A172 (cell line): Measurements from ENCODE around the gene GAA. TPM values are rescaled to one million over a fixed set of nuclear protein-coding genes. Genes with fewer than 3 reads are reported as not detected.
"Not testable (repeated sequence)": the region's sequence is repeated elsewhere in the genome, so short reads cannot be mapped to it uniquely, and the experiment has no call there.

ENCODE experiments used
- DNase-seq: peaks from one replicate; pipeline ENCODE4 v3.0.0-alpha.2; 2015; ENCODE audit warnings: low spot score
- total RNA-seq: library from RNA; depleted of rRNA; stranded (reverse); fragments of >200 nt; shearing (Covaris generic); gene quantifications from 2 replicates; pipeline ENCODE4 v1.2.3, GENCODE V29; 2014

Gene GAA
- total RNA-seq, 1 experiment from 2014 or later, result 81.7 TPM

DNA sequence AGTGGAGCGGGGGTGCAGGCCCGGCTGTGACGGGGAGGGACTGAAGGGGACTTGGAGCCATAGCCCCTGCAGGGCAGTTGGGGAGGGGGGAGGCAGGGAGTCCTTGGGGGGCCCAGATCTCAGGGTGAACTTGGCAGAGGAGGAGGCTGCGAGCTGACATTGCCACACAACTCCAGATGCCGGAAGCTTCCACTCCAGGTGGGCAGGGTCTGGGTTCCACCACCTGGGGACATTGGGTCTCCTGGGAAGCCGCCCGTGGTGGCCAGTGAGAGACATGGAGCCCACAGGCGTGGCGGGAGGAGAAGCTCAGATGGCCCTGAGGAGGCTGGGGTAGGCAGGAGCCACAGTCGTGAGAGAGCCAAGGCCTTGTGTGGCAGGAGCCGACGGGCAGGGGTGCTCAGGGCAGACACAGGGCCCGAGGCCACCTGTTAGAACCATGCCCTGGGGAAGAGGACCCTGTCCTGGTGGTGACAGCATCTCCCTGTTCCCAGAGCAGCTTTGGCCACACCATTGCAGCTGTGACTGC, 18.2 kb upstream of the GAA start:
- DNase-seq, result no peak

DNA sequence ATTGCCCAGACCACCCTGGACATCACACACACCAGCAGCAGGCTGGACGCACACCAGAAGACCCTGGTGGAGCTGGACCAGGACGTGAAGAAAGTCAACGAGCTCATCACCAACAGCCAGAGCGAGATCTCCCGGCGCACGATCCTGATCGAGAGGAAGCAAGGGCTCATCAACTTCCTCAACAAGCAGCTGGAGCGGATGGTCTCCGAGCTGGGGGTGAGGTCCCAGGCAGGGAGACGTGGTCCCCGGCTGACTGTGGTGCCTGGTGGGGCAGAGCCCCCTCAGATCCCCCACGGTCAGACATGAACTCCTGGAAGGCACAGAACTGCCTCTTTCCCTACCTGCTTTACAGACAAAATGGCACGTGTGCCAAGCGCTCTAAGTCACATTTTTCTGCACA, 16.6 kb upstream of the GAA start:
- DNase-seq, result no peak

DNA sequence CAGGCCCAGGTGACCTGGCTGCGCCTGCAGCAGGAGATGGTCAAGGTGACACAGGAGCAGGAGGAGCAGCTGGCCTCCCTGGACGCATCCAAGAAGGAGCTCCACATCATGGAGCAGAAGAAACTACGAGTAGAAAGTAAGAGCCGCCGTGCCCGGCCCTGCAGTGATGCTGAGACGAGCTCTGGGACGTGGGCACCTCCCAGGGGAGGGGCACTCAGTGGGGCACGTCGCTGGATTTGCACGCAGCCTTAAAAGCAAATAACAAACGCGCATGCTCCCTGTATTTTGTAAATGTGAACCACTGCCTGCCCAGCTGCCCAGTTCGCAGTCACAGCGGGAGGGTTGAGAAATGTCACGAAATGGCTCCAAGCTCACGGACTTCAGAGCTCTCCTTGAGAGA, 15.3 kb upstream of the GAA start:
- DNase-seq, result no peak

DNA sequence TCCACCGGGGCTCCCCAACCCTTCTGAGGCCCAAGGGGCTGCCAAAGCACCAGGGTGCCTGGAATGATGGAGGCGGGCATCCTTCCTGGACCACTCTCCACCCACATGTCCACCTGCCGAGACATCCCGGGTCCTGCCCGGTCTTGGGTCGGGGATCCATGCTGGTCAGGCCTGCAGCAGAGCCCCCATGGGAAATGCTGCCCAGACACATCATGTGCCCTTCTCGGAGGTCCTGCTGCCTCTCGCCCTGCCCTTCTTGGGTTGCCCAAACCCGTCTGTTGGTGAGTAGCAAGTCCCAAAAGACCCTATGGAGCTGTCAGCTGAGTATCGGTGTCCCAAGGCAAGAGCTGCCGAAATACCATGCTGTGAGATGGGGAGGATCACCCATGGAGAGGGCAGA, 14.8 kb upstream of the GAA start:
- no peak for DNase-seq

DNA sequence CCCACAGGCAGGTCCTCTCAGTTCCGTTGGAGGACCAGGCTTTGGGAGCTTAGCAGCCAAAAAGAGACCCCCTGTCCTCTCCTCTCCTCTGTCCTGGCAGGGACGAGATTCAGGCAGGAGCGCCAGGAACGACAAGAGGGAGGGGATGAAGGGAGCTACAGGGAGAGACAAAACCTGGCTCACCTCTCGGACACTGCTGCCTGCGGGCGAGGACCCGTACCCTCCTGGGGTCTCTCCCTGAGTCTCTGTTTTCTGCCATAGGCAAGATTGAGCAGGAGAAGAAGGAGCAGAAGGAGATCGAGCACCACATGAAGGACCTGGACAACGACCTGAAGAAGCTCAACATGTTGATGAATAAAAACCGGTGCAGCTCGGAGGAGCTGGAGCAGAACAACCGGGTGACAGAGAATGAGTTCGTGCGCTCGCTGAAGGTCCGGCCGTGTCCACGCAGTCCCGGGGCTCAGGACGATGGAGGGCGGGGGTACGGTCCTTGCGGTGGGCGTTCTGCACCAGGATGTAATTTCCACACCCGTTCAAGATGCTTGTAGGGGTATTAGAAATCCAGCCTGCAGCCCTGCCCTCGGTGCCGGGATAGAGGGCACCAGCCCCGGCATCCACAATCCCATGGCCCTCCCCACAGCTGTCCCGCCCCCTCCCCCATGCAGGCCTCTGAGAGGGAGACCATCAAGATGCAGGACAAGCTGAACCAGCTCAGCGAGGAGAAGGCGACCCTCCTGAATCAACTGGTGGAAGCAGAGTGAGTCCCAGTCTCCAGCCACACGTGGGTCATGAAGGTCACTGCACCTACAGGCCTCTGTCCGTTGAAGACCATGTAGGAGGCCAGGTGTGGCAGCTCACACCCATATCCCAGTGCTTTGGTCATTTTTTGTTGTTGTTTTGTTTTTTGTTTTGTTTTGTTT, 13.8 kb upstream of the GAA start:
- no peak for DNase-seq

DNA sequence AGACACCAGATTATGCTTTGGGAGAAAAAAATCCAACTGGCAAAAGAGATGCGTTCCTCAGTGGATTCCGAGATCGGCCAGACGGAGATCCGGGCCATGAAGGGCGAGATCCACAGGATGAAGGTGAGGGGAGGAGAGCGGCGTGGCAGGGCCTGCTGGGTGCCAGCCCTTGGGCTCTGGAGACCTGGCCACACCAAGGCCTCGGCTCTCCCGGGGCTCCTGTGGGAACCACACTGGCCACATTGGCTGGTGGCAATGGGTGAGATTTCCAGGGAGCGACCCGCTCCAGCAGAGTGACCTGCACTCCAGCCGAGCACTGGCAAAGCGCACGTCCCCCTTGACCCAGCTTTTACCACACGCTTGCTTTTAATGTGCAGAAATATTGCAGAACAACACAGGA, 11.6 kb upstream of the GAA start:
- no peak for DNase-seq

DNA sequence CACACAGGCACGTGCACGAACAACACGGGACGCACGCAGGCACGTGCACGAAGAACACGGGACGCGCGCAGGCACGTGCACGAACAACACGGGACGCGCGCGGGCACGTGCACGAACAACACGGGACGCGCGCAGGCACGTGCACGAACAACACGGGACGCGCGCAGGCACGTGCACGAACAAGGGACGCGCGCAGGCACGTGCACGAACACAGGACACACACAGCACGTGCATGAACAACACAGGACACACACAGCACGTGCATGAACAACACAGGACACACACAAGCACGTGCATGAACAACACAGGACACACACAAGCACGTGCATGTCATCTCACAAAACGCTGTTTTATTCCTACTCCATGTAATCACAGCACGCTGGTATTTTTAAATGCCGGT, 11.2 kb upstream of the GAA start:
- not testable (repeated sequence) for DNase-seq

DNA sequence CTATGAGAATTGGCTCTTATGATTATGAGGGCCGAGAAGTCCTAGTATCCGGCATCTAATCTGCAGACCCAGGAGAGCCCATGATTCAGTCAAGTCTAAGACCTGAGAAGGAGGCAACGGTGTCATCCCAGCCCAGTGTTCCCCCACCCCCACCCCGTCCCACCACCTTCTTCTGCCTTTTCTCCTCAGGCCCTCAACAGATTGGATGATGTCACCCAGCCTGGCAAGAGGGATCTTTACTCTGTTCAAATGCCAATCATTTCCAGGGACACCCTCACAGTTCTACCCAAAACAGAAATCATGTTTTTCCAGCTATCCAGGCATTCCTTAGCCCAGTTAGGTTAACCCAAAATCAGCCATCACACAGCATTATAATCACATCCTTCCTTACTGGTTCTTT, 10.0 kb upstream of the GAA start:
- no peak for DNase-seq

DNA sequence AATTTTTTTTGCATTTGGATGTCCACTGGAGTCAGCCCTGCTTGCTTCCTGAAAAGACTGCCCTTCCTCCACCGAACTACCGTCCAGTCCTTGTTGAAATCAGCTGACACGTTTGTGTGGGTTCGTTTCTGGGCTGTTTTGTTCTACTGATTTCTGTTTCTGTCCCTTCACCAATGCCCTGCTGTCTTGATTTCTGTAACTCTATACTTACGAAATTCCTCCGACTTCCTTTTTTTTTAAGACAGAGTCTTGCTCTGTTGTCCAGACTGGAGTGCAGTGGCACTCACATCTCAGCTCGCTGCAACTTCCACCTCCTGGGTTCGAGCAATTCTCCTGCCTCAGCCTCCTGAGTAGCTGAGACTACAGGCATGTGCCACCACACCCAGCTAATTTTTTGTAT, 8.4 kb upstream of the GAA start:
- no peak for DNase-seq

DNA sequence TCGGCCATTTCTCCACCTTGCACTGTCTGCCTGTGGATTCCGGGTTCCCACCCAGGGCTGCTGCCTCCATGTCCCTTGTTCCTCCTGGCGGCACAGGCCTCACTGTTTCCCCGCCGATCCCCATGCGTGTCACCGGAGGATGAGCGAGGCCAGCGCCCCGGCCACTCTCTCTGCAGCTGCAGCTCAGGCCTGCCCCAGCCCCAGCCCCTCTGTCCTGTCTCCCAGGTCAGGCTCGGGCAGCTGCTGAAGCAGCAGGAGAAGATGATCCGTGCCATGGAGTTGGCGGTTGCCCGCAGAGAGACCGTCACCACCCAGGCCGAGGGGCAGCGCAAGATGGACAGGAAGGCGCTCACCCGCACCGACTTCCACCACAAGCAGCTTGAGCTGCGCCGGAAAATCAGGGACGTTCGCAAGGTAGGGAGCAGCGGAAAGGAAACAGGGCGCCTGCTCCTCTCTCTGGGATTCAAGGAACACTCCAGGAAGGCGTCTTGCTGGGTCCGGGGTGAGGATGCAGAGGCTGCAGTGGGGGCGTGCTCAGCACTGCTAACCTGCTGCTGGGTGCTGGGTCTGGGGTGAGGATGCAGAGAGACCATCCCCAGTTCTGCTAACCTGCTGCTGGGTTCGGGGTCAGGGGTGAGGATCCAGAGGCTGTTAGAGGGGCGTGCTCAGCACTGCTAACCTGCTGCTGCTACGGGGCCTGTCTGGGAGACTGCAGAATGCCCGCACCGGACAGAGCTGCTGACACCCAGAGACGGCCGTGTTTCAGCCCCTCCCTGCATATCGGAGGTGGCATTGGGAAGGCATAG, 6.1 kb upstream of the GAA start:
- DNase-seq, result no peak

DNA sequence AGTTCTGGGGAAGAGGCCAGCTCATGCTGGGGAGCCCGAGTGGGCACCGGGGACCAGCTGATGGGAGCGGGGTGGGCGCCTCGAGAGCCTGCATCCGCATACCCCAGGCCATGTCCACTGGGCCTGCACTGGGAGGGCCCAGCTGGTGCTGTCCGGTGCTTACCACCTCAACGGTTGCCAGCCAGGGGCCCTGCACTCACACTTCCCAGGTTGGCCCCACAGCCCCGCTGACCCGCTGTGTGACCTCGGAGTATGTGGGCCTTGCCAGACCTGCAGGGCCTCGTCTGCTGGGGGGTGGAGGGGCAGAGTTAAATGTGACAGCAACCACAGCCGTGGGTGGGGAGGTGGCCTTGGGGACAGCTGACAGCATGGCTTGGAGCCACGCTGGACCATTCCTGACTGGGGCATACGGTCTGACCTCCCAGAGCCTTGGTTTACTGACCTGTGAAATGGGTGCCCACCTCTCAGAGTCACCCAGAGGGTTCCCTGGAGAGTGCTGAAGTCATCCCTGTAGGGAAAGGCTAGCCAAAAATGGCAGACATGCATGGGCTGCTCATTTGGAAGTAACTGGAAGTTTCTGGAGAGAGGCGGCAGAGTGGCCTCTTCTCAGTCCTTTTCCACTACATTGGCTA, 5.4 kb upstream of the GAA start:
- no peak for DNase-seq

DNA sequence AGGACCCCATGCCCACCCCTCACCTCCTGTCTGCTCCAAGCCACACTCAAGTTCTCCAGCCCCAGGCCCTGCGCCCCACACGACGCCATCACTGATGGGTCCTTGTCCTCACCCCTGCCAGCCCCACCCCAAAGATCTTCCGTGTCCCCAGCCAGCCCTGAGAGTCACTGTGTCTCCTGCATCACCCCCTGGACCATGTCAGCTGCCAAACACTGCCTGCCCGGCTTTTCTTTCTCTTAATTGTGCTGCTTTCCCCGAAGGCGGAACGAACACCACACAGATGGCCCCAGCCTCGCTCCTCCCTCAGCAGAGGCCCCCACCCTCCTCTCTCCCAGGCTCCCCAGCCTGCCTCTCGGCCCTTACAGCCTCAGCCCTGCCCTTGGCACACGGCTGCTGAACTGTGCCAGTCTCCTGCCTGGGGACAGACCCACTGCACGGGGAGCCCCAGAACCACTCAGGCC, 4.8 kb upstream of the GAA start:
- no peak for DNase-seq

DNA sequence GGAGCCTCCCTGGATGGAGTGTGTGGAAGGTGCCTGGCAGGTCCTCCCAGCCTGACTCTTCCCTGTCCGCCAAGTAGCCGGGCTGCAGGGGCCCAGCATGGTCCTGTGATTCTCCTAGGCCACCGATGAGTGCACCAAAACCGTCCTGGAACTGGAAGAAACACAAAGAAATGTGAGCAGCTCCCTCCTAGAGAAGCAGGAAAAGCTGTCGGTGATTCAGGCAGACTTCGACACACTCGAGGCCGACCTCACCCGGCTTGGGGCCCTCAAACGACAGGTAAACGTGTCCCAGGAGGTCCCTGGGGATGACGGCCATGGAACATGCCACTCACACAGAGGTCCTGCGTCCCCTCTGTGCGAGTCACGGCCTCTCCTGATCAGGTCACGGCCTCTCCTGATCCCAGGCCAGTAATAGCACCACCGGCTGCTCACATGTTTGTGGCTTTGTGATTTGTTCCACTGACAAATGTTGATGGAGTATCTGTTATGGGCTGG, 4.2 kb upstream of the GAA start:
- no peak for DNase-seq

DNA sequence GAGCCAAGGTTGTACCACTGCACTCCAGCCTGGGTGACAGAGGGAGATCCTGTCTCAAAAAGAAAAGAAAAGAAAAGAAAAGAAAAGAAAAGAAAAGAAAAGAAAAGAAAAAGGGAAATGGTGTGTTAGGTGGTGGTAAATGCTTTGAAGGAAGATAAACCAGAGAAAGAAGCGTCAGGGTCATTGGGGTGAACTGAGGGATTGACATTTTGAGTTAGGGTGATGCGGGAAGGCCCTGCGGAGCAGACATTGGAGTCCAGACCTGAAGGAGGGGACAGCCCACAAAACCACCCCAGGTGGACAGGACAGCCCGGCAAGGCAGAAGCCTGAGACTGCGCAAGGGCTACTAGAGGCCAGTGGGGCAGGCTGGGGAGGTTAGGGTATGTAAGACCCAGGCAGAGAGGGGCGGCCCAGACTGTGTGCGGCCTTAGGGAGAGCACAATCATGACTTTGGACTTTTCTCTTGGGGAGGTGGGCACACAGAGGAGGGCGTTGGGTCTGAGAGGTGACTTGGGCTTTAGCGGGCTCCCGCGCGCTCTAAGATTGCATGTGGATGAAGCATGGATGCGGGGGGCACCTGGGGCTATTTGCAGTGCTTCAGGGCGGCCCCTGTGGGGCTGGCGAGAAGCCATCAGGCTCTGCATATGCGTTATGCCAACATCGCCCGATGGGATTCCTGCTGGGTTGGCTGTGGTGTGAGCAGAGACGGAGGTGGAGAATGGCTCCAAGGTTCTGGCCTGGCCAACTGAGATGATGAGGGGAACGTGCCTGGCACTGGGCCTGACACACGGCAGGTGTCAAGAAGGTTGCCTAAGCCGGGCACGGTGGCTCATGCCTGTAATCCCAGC, 3.3 kb upstream of the GAA start:
- DNase-seq, result no peak

DNA sequence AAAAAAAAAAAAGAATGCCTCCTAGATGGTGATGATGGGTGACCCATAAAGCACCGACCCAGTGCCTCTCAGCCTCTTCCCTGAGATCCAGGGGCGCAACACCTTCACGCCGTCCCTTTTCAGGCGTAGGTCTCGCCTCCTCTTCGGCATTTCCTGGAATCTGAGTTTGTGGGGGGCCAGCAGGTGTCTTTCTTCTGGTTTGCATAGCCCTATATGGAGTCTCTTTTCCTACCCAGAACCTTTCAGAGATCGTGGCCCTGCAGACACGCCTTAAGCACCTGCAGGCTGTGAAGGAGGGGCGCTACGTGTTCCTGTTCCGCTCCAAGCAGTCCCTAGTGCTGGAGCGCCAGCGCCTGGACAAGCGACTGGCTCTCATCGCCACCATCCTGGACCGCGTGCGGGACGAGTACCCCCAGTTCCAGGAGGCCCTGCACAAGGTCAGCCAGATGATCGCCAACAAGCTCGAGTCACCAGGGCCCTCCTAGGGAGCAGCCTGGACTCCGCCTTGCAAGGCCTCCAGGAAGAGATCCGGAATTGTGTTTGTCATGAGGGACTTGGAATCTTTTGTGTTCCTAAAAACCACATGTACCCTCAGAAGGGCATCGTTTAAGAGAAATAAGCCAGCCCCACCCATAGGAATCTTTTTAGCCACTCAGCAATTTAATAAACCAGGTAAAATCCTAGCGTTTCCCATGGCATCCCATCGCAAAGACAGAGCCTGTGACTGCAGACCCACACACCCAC, 1.9 kb upstream of the GAA start:
- DNase-seq, result no peak

DNA sequence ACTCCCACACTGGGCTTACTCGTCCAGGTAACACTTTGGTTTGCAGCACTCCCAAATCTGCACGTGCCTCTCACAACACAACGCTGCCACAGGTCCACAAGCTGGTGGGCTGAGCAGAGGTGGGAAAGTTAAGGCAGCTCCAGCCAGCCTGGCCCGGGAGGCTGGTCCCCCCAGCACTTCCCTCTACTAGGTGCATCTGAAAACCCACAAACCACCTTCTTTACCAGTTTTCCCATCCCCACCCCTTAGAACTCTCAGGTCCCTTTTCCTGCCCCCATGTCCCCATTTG, 1.4 kb upstream of the GAA start:
- DNase-seq, result no peak

DNA sequence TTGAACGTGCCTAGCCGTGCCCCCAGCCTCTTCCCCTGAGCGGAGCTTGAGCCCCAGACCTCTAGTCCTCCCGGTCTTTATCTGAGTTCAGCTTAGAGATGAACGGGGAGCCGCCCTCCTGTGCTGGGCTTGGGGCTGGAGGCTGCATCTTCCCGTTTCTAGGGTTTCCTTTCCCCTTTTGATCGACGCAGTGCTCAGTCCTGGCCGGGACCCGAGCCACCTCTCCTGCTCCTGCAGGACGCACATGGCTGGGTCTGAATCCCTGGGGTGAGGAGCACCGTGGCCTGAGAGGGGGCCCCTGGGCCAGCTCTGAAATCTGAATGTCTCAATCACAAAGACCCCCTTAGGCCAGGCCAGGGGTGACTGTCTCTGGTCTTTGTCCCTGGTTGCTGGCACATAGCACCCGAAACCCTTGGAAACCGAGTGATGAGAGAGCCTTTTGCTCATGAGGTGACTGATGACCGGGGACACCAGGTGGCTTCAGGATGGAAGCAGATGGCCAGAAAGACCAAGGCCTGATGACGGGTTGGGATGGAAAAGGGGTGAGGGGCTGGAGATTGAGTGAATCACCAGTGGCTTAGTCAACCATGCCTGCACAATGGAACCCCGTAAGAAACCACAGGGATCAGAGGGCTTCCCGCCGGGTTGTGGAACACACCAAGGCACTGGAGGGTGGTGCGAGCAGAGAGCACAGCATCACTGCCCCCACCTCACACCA, 724 bp downstream of the GAA start:
- DNase-seq, result peak; percentile 81

DNA sequence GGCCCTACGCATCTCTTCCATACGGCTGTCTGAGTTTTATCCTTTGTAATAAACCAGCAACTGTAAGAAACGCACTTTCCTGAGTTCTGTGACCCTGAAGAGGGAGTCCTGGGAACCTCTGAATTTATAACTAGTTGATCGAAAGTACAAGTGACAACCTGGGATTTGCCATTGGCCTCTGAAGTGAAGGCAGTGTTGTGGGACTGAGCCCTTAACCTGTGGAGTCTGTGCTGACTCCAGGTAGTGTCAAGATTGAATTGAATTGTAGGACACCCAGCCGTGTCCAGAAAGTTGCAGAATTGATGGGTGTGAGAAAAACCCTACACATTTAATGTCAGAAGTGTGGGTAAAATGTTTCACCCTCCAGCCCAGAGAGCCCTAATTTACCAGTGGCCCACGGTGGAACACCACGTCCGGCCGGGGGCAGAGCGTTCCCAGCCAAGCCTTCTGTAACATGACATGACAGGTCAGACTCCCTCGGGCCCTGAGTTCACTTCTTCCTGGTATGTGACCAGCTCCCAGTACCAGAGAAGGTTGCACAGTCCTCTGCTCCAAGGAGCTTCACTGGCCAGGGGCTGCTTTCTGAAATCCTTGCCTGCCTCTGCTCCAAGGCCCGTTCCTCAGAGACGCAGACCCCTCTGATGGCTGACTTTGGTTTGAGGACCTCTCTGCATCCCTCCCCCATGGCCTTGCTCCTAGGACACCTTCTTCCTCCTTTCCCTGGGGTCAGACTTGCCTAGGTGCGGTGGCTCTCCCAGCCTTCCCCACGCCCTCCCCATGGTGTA, 1.5 kb downstream of the GAA start:
- DNase-seq, result no peak

DNA sequence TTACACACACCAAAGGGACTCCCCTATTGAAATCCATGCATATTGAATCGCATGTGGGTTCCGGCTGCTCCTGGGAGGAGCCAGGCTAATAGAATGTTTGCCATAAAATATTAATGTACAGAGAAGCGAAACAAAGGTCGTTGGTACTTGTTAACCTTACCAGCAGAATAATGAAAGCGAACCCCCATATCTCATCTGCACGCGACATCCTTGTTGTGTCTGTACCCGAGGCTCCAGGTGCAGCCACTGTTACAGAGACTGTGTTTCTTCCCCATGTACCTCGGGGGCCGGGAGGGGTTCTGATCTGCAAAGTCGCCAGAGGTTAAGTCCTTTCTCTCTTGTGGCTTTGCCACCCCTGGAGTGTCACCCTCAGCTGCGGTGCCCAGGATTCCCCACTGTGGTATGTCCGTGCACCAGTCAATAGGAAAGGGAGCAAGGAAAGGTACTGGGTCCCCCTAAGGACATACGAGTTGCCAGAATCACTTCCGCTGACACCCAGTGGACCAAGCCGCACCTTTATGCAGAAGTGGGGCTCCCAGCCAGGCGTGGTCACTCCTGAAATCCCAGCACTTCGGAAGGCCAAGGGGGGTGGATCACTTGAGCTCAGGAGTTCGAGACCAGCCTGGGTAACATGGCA, 2.2 kb downstream of the GAA start:
- no peak for DNase-seq
